GM12864 (cell line): Measurements from ENCODE around the gene ARVCF.

Experiments
- DNase-seq: peaks from one replicate; pipeline ENCODE4 v3.0.0-alpha.2; 2011; ENCODE audit warnings: low read depth
- H3K4me3 ChIP-seq: 2 replicates; pipeline ENCODE4 v1.5.1; 2011; ENCODE audit warnings: mild to moderate bottlenecking, low read depth, low read length, control low read depth
- TF ChIP-seq, protein P1 (sequence below): IDR thresholded peaks from 2 replicates; pipeline ENCODE4 v1.5.1; 2011; ENCODE audit warnings: low read depth, mild to moderate bottlenecking, moderate library complexity, low read length, control low read depth, inconsistent platforms; ENCODE audit errors: missing control alignments

The ARVCF gene

DNA sequence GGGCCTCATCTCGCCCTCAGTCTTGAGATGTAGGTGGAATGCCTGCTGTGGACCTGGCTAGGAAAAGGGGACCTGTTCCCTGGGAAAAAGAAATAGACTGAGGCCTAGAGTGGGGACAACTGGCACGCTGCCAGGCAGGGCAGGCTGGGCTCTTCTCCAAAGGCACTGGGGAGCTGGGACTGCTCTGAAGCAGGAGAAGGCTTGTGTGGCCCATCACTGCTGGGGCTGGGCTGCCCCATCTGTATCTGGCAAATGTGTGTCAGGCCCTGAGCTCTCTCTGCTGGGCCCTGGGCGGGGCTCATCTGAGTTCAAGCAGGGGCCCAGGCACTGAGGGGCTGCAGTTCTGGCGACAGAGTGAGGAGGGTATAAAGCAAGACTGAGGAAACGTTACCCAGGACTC lies 32.9 kb downstream of the ARVCF start:
- TF ChIP-seq, protein P1, sequence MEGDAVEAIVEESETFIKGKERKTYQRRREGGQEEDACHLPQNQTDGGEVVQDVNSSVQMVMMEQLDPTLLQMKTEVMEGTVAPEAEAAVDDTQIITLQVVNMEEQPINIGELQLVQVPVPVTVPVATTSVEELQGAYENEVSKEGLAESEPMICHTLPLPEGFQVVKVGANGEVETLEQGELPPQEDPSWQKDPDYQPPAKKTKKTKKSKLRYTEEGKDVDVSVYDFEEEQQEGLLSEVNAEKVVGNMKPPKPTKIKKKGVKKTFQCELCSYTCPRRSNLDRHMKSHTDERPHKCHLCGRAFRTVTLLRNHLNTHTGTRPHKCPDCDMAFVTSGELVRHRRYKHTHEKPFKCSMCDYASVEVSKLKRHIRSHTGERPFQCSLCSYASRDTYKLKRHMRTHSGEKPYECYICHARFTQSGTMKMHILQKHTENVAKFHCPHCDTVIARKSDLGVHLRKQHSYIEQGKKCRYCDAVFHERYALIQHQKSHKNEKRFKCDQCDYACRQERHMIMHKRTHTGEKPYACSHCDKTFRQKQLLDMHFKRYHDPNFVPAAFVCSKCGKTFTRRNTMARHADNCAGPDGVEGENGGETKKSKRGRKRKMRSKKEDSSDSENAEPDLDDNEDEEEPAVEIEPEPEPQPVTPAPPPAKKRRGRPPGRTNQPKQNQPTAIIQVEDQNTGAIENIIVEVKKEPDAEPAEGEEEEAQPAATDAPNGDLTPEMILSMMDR: no peak
- no peak overlapping the region for H3K4me3 ChIP-seq
- no peak for DNase-seq

DNA sequence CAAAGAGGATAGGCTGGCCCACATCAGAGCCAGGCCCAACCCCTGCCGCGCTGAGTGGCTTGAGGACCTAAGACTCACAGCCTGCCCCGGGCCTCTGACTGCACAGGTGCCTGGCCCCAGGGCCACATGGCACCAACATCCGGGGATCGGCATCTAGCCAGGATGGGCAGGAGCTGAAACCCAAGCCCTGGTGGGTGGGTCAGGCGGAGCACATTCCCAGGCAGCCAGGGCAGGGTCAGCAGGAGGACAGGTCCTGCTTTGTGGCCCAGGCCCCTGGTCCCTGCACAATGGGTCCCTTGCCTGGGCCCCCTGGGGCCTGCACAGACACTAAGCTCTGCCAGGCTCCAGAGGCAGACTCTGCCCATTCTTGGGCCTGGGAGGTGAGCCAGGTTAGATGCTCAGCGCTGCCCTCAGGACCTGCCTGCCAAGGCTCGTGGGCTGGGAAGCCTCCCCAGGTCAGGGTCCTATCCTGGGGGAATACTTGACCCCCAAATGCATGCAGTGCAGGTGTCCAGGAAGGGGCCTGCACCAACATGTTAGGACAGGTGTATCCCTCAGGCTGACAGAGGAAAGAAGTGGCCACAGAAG lies 33.5 kb downstream of the ARVCF start:
- no peak for DNase-seq
- H3K4me3 ChIP-seq: no peak overlapping the region
- TF ChIP-seq, protein P1: no peak

DNA sequence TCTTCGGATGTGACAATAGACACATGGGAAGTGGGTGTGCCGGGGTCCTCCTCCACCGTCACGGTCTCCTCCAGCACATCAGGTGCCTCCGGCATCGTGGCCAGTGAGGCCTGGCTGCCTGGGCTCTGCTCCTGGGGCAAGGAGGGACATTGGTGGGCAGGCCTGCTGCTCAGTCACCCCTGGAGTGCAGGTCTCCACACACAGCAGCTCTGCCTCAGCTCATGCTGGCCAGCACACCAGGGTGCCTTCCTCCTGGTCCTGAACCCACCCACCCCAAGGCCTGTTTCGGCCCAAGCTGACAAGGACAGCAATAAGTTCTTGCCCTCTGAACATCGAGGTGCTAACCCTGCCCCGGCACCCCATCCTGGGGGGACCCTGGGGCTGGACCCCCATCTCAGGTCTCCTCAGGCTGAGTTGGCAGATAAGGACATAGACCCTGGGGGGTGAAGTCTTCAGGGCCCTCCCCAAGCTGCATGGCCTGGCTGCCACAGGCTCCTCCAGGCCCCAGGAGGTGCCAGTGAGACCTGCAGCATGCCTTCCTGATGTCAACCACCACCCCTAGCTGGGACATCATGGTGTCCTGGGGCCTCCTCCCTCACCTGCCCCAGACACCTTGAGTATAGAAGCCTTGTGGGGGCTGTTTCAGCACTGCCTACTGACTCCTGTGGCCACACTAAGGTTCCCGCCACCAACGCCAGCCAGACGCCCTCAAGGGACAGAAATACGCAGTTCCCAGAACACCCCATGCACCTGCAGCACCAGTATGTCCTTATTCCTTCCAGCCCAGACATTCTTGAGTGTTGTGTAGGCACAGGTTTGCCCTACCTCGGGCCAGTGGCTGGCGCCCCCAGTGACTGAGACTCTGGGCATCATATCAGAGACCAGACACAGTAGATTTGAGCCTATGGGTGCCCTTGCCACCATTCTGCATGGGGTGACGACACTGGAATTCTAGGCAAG lies 34.4 kb downstream of the ARVCF start:
- H3K4me3 ChIP-seq: no peak overlapping the region
- no peak for DNase-seq
- TF ChIP-seq, protein P1: no peak

DNA sequence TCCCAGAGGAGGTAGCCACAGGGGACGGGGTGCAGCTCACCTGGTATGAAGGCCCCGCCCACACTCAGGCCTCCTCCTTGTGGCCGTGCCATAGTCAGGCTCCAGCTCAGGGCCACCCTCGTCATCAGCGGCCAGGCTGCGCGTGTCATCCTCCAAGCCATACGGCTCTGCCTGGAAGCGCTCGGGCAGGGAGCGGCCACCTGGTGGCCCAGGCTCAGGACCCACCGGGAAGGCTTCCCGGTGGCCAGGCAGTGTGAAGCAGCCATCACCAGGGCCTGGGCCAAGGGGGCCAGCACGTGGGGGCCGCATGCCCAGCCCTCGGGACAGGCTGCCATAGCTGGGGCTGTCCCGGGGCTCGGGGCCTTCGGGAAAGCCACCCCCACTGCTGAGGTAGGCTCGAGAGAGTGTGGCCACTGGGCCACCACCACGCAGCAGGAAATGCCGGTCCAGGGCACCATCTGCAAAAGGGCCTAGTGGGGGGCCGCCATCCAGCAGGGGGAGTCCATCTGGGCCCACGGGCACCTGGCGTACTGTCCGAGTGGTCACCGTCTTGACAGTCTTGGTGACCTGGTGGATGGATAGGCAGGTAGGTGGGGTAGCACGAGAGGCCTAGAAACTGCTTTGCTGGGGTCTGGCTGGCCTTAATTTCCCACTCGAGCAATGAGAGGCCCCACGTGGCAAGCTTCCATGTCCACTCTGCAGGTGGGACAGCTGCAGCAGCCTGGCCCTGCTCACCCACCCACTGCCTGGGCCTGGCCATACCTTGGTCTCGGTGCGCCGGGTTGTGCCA lies 35.3 kb downstream of the ARVCF start:
- no peak overlapping the region for H3K4me3 ChIP-seq
- DNase-seq: no peak
- TF ChIP-seq, protein P1: no peak

DNA sequence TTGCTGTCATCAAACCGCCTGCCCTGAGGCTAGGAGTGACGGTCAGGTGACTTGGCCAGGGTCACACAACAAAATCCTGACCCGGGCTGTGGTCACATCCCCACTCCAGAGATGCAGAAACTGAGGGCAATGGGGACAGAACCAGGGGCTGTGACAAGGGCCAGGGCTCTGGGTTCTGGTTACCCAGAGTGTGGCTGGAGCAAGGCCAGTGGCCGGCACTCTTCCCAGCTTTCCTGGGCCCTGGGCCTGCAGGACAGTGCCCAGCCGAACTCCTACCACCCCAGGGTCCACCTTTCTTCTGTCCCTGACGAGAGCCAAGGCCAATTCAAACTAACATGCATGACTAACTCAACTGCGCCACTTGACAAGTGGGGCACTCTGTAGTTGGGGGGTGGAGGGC lies 35.9 kb downstream of the ARVCF start:
- TF ChIP-seq, protein P1: no peak
- no peak for DNase-seq
- H3K4me3 ChIP-seq: no peak overlapping the region

DNA sequence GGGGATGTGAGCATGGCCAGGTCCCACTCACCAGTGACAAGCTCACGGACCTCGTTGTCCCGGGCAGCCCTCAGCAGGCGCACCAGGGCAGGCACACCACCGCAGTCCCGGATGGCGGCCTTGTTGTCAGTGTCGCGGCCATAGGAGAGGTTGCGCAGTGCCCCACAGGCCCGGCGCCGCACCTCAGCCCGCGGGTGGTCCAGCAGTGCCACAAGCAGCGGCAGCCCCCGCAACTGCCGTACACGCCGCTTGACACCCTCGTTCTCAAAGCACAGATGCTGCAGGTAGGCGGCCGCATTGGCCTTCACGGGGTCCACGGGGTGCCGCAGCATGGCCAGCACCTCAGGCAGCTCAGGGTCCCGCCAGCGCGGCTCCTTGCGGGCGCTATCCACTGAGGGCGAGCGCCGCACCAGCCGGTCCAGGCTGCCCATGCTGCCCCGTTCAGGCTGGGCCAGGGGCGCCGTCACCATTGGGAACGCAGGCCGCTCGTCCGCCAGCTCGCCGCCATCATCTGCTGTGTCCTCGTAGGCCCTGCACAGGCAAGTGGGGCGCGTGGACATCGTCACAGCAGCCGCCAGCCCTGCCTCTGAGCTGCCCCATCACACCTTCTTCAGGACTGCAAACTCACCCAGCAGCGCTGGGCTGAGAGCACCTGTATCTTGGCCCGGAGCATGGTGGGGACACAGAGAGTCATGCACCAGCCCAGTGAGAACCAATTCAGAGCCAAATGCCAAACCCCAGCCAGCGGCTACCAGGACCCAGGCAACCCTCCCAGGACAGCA lies 36.7 kb downstream of the ARVCF start:
- DNase-seq: no peak
- H3K4me3 ChIP-seq: no peak overlapping the region
- TF ChIP-seq, protein P1: no peak
